K562 (cell line): ENCODE results near the gene TGM3. TPM values are rescaled to one million over a fixed set of nuclear protein-coding genes. Genes with fewer than 3 reads are reported as not detected.

Experiments used
- ATAC-seq: fragments of 200-7000 bp; cut with Tn5 transposase; 3 replicates; pipeline ENCODE4 v1.9.1; 2020; ENCODE audit warnings: moderate library complexity
- BruUV-seq: library from RNA; stranded (reverse); fragments of 400-500 nt; replicated peaks from 2 replicates; lab custom pipeline; 2021; lab: Mats Ljungman, UMichigan
- CTCF ChIA-PET: fragments of 300-600 bp; formaldehyde crosslinking; extraction: SDS; loops from one replicate; lab custom pipeline; 2021; ENCODE audit warnings: low intra/inter-chr PET ratio; lab: Yijun Ruan, JAX
- POLR2A ChIA-PET: fragments of 300-600, 350-650 bp; sonication (Branson Sonifier 250); formaldehyde crosslinking; extraction: SDS; loops from one replicate; lab custom pipeline; 2021; ENCODE audit warnings: antibody characterized with exemption, inconsistent platforms; lab: Yijun Ruan, JAX
- DNase-seq, 4 experiments: peaks; one replicate each; pipeline versions ENCODE4 v3.0.0 to v3.0.0-alpha.2; 2011 to 2018; ENCODE audit warnings: low spot score in 3 of 4, mixed read lengths in 3 of 4; ENCODE audit errors: extremely low read depth in 1 of 4
- FAIRE-seq: peaks from 2 replicates; lab custom pipeline; 2011; peaks lifted over from hg19 to GRCh38; lab: Jason Lieb, UNC
- H2AFZ ChIP-seq: 2 replicates; pipeline ENCODE4 v1.6.0; 2011; ENCODE audit warnings: low read depth, low read length, control low read depth, inconsistent platforms
- H3K27ac ChIP-seq: fragments of 200-600 bp; 3 replicates; pipeline ENCODE4 v1.8.0; 2011; ENCODE audit warnings: low read depth, mild to moderate bottlenecking, control low read depth, inconsistent platforms, low read length, moderate library complexity, mixed read lengths; ENCODE audit errors: extremely low read depth
- H3K27me3 ChIP-seq, 2 experiments: fragments of 300-600 bp in 1 of 2; 2 replicates in 1 of 2; 3 replicates in 1 of 2; pipeline versions ENCODE4 v1.6.0 to v1.8.0; 2011; ENCODE audit warnings: inconsistent platforms in 2 of 2, low read length in 2 of 2, mild to moderate bottlenecking in 1 of 2, mixed read lengths in 1 of 2, moderate library complexity in 1 of 2; ENCODE audit not compliant: control insufficient read depth in 2 of 2, insufficient read depth in 2 of 2
- H3K36me3 ChIP-seq: fragments of 300-600 bp; 3 replicates; pipeline ENCODE4 v1.8.0; 2011; ENCODE audit warnings: mild to moderate bottlenecking, low read length, inconsistent platforms; ENCODE audit not compliant: control insufficient read depth, insufficient read depth
- H3K4me1 ChIP-seq, 2 experiments: fragments of 200-600 bp in 1 of 2; replicated peaks in 1 of 2; 2 replicates in 1 of 2; 3 replicates in 1 of 2; pipeline versions ENCODE4 v1.5.1 to v1.8.0; 2011; ENCODE audit warnings: inconsistent platforms in 2 of 2, low read length in 2 of 2, mild to moderate bottlenecking in 1 of 2, mixed read lengths in 1 of 2, moderate library complexity in 1 of 2; ENCODE audit not compliant: control insufficient read depth in 2 of 2, insufficient read depth in 2 of 2
- H3K4me2 ChIP-seq: 2 replicates; pipeline ENCODE4 v1.6.1; 2011; ENCODE audit warnings: low read length, control low read depth, inconsistent platforms, mixed read lengths; ENCODE audit not compliant: insufficient read depth
- H3K4me3 ChIP-seq: fragments of 200-600 bp; sonication (generic), shearing (Covaris generic); 2 replicates; pipeline ENCODE4 v1.5.1; 2016; ENCODE audit warnings: control low read depth, inconsistent platforms
- H3K79me2 ChIP-seq: fragments of 200-600 bp; 3 replicates; pipeline ENCODE4 v1.8.0; 2011; ENCODE audit warnings: low read length, inconsistent platforms; ENCODE audit not compliant: control insufficient read depth, insufficient read depth
- H3K9ac ChIP-seq, 2 experiments: 2 replicates each; pipeline versions ENCODE4 v1.6.0 to v1.6.1; 2011; ENCODE audit warnings: low read depth in 2 of 2, low read length in 2 of 2, control low read depth in 1 of 2, inconsistent platforms in 1 of 2, mild to moderate bottlenecking in 1 of 2, mixed read lengths in 1 of 2; ENCODE audit not compliant: insufficient read depth in 1 of 2
- H3K9me1 ChIP-seq: one replicate; pipeline ENCODE4 v1.6.0; 2011; ENCODE audit warnings: inconsistent platforms, mild to moderate bottlenecking, low read length, moderate library complexity; ENCODE audit not compliant: control insufficient read depth, insufficient read depth
- H3K9me3 ChIP-seq: replicated peaks from 2 replicates; pipeline ENCODE4 v1.5.1; 2011; ENCODE audit warnings: low read depth, low read length, inconsistent platforms; ENCODE audit not compliant: control insufficient read depth, insufficient read depth
- H4K20me1 ChIP-seq: replicated peaks from 2 replicates; pipeline ENCODE4 v1.6.1; 2011; ENCODE audit warnings: low read length, inconsistent platforms, mixed read lengths; ENCODE audit not compliant: control insufficient read depth, insufficient read depth
- BRF1 ChIP-seq: IDR thresholded peaks from 3 replicates; pipeline ENCODE4 v1.6.1; 2011; ENCODE audit warnings: borderline replicate concordance, mild to moderate bottlenecking; ENCODE audit not compliant: insufficient read length; ENCODE audit errors: extremely low read depth
- DACH1 ChIP-seq: fragments of 450-650 bp; IDR thresholded peaks from 2 replicates; pipeline ENCODE4 v1.6.1; 2018; ENCODE audit not compliant: partially characterized antibody
- ZHX1 ChIP-seq: fragments of 150-350 bp; conservative IDR thresholded peaks from 2 replicates; pipeline ENCODE4 v1.6.1; 2014; ENCODE audit warnings: low read length
- ZNF124 ChIP-seq: sonication (generic); formaldehyde crosslinking; IDR thresholded peaks from 2 replicates; pipeline ENCODE4 v1.8.1; 2022; ENCODE audit warnings: missing genetic modification reagents
- ZNF184 ChIP-seq: sonication (generic); formaldehyde crosslinking; IDR thresholded peaks from 2 replicates; pipeline ENCODE4 v1.5.0; 2020; ENCODE audit warnings: missing genetic modification reagents
- WGBS: fragments of 100-300 bp; shearing (Covaris generic); methylation state at CpG from one replicate; pipeline ENCODE4 v1.1.6; 2016; ENCODE audit warnings: low coverage, mixed read lengths; ENCODE audit not compliant: insufficient coverage; ENCODE audit errors: missing lambda C conversion rate; 5-methylcytosine and 5-hydroxymethylcytosine counted together
- in situ Hi-C: fragments of 300-500 bp; cut with MboI; formaldehyde crosslinking; loops from 4 replicates; pipeline ENCODE4 v1.15.0; 2018; ENCODE audit warnings: inconsistent platforms, mixed read lengths
- intact Hi-C: fragments of 100-400 bp; cut with micrococcal nuclease; formaldehyde crosslinking; loops from 2 replicates; pipeline ENCODE4 v1.14.2; 2022
- polyA plus RNA-seq, 8 experiments: library from polyadenylated mRNA; depleted of rRNA in 4 of 8; stranded (reverse) in 5 of 8; unstranded in 3 of 8; fragments of >200 nt; fragmentation: Nextera tagmentation in 2 of 8; fragmentation: Illumina TruSeq in 1 of 8; extraction: Ambion mirVana in 2 of 8; extraction: Trizol in 1 of 8; gene quantifications; 2 replicates each; pipeline versions ENCODE4 v1.2.1 to v1.2.3, GENCODE V29; 2011 to 2014; ENCODE audit warnings: inconsistent platforms in 1 of 8, missing spikeins in 1 of 8
- total RNA-seq, 7 experiments: library from RNA; depleted of rRNA in 6 of 7; stranded (reverse); fragments of >200 nt in 6 of 7; fragmentation: Illumina TruSeq in 2 of 7; extraction: Trizol in 2 of 7; gene quantifications; 2 replicates each; pipeline versions ENCODE4 v1.2.1 to v1.2.3, GENCODE V29; 2011 to 2021; ENCODE audit warnings: low replicate concordance in 1 of 7
- TF ChIP-seq, protein P1 (sequence below): fragments of 250-450 bp; sonication (Bioruptor Pico); IDR thresholded peaks from 2 replicates; pipeline ENCODE4 v1.5.0; 2021; ENCODE audit warnings: mild to moderate bottlenecking, borderline replicate concordance

Gene TGM3
- total and polyA plus RNA-seq, 9 of the 15 experiments (the other 6 are each of a cell fraction or from before 2014, with no cell fraction given), result not detected

DNA sequence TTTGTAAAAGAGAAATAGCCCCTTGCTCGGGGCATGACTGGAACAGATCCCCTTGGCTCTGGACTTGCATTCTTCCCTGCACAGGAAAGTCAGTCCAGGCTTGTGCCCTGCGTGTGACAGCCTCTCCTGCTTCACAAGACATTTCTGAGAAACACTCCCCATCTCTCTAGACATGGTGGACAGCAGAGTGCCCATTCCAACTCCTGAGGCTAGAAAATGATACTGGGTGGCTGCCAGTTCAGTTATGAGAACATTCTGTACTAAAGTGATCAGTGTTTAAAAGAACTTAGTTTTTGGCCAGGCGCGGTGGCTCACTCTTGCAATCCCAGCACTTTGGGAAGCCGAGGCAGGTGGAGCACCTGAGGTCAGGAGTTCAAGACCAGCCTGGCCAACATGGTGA lies 41.3 kb downstream of the TGM3 start:
- Histone ChIP-seq H3K27ac (no peak overlapping the region), H3K4me2 (no peak overlapping the region), H4K20me1 (no peaks in the 10 kb centered on the region), H3K36me3 (no peaks in the 10 kb centered on the region), H3K27me3 (peaks cover 2 to 28% of the 10 kb centered on the region in 2 experiments; a peak in 4 of 5 replicates), H3K9ac (no peak overlapping the region), H3K79me2 (no peaks in the 10 kb centered on the region), H3K4me1 (no peaks in the 10 kb centered on the region; a peak in 1 of 5 replicates), H2AFZ (no peak overlapping the region), H3K9me3 (no peaks in the 10 kb centered on the region), H3K4me3 (no peak overlapping the region), H3K9me1 (no peaks in the 10 kb centered on the region)
- 19% methylated on average over 3 of the region's 5 CpGs for WGBS
- ChIA-PET CTCF (no interaction called here), POLR2A (no interaction called here)
- DNase-seq, result no peak
- intact Hi-C loops, result loop anchor here (10.0 kb wide), 1 partner anchor 72 kb away; no protein-coding TSS in a partner anchor
- in situ Hi-C loops, result no loop called here
- no TSS peak for BruUV-seq
- no peak for FAIRE-seq
- no peak for ATAC-seq
- TF ChIP-seq DACH1 (no peak), ZNF124 (CRISPR knock-in tag) (no peak), ZHX1 (no peak), ZNF184 (CRISPR knock-in tag) (no peak), BRF1 (no peak)
- TF ChIP-seq, protein P1, sequence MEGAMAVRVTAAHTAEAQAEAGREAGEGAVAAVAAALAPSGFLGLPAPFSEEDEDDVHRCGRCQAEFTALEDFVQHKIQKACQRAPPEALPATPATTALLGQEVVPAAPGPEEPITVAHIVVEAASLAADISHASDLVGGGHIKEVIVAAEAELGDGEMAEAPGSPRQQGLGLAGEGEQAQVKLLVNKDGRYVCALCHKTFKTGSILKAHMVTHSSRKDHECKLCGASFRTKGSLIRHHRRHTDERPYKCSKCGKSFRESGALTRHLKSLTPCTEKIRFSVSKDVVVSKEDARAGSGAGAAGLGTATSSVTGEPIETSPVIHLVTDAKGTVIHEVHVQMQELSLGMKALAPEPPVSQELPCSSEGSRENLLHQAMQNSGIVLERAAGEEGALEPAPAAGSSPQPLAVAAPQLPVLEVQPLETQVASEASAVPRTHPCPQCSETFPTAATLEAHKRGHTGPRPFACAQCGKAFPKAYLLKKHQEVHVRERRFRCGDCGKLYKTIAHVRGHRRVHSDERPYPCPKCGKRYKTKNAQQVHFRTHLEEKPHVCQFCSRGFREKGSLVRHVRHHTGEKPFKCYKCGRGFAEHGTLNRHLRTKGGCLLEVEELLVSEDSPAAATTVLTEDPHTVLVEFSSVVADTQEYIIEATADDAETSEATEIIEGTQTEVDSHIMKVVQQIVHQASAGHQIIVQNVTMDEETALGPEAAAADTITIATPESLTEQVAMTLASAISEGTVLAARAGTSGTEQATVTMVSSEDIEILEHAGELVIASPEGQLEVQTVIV (CRISPR knock-in tag), result no peak
